Measurements from ENCODE around the gene LGSN. TPM values are rescaled to one million over a fixed set of nuclear protein-coding genes. Genes with fewer than 3 reads are reported as not detected.

The LGSN gene
- total RNA-seq, 1 experiment from 2014 or later: 10.8 TPM

- intact Hi-C loops (cut with micrococcal nuclease; ENCODE audit: unreplicated experiment): no loop called here
- CTCF ChIA-PET: no interaction called here
Observed at GRCh38 chr6:63355632-63356031, 35.8 kb upstream of the LGSN start.

DNA sequence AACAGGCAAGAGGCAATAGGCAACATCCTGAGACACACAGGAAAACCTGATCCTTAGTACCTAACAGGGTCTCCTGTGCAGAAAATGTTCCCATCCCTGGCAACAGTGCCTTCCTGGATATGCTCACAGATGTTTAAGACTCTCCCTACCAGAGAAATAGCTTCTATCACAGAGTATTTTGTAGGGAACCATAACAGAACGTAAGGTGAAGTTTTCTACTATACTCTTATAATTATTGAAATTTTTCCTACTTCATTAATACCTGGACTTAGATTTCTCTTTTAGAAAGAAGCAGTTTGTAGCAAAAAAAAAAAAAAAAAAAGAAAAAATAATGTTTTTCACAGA lies 33.5 kb upstream of the LGSN start:
- Mint-ChIP-seq H3K9me3 (ENCODE audit: unreplicated experiment) (peaks cover under 1% of the 10 kb centered on the region), H3K27me3 (ENCODE audit: insufficient read depth, unreplicated experiment) (no peaks in the 10 kb centered on the region), H3K36me3 (ENCODE audit: insufficient read depth, unreplicated experiment) (peaks cover 7% of the 10 kb centered on the region), H3K27ac (ENCODE audit: unreplicated experiment) (no peak overlapping the region), H3K4me1 (ENCODE audit: low read depth, unreplicated experiment) (peaks cover 30% of the 10 kb centered on the region), H3K4me3 (ENCODE audit: unreplicated experiment) (no peak overlapping the region)
- no TSS peak for BruUV-seq (replicated peaks)
- no peaks in the 10 kb centered on the region for H3K27me3 ChIP-seq (replicated peaks; ENCODE audit: control insufficient read depth, insufficient read depth, low read length)
- no peaks in the 10 kb centered on the region for H3K36me3 ChIP-seq (ENCODE audit: control insufficient read depth, insufficient read depth, low read length)
- peaks cover 33% of the 10 kb centered on the region for H3K4me1 ChIP-seq
- ChIA-PET CTCF (interaction anchor here (0.7 to 2.6 kb wide), 7 partner anchors 23 to 411 kb away, joined by 3 to 28 read pairs (median 7); no protein-coding TSS in a partner anchor), POLR2A (interaction anchor here (1.5 kb wide), 1 partner anchor 89 kb away, joined by 11 read pairs; no protein-coding TSS in a partner anchor)
- intact Hi-C loops (cut with micrococcal nuclease; ENCODE audit: unreplicated experiment): loop anchor here (1.0 to 5.0 kb wide), 7 partner anchors 38 to 448 kb away; no protein-coding TSS in a partner anchor
- TF ChIP-seq, protein P1, sequence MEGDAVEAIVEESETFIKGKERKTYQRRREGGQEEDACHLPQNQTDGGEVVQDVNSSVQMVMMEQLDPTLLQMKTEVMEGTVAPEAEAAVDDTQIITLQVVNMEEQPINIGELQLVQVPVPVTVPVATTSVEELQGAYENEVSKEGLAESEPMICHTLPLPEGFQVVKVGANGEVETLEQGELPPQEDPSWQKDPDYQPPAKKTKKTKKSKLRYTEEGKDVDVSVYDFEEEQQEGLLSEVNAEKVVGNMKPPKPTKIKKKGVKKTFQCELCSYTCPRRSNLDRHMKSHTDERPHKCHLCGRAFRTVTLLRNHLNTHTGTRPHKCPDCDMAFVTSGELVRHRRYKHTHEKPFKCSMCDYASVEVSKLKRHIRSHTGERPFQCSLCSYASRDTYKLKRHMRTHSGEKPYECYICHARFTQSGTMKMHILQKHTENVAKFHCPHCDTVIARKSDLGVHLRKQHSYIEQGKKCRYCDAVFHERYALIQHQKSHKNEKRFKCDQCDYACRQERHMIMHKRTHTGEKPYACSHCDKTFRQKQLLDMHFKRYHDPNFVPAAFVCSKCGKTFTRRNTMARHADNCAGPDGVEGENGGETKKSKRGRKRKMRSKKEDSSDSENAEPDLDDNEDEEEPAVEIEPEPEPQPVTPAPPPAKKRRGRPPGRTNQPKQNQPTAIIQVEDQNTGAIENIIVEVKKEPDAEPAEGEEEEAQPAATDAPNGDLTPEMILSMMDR (IDR thresholded peaks at IDR 0.05; ENCODE audit: insufficient read depth in 1 of 2, low read depth in 1 of 2, low read length in 1 of 2, severe bottlenecking in 1 of 2, unreplicated experiment in 1 of 2): no peak
- no peaks in the 10 kb centered on the region for H3K9me3 ChIP-seq
- no peak overlapping the region for H3K4me3 ChIP-seq (ENCODE audit: low read depth, low read length)
- DNase-seq: no peak

More at GRCh38 chr6:63355632-63356031, 35.8 kb upstream of the LGSN start:
- Histone ChIP-seq H3K36me3 (ENCODE audit: control insufficient read depth, insufficient read depth, low read length) (no peaks in the 10 kb centered on the region), H3K4me3 (ENCODE audit: low read depth, low read length) (no peak overlapping the region), H3K9me3 (no peaks in the 10 kb centered on the region), H3K4me1 (peaks cover 16% of the 10 kb centered on the region), H3K27me3 (replicated peaks; ENCODE audit: control insufficient read depth, insufficient read depth, low read length) (no peaks in the 10 kb centered on the region)
- POLR2A ChIA-PET: no interaction called here
- Mint-ChIP-seq H3K36me3 (ENCODE audit: insufficient read depth, unreplicated experiment) (peaks cover 26% of the 10 kb centered on the region), H3K4me3 (ENCODE audit: unreplicated experiment) (no peak overlapping the region), H3K27ac (ENCODE audit: unreplicated experiment) (no peak overlapping the region), H3K4me1 (ENCODE audit: low read depth, unreplicated experiment) (peaks cover 18% of the 10 kb centered on the region), H3K9me3 (ENCODE audit: unreplicated experiment) (peaks cover 18% of the 10 kb centered on the region), H3K27me3 (ENCODE audit: insufficient read depth, unreplicated experiment) (no peaks in the 10 kb centered on the region)
- no peak for DNase-seq
- TF ChIP-seq, protein P1 (IDR thresholded peaks at IDR 0.05; ENCODE audit: insufficient read depth in 1 of 2, low read depth in 1 of 2, low read length in 1 of 2, severe bottlenecking in 1 of 2, unreplicated experiment in 1 of 2): no peak
- no TSS peak for BruUV-seq (replicated peaks)

- ChIA-PET CTCF (interaction anchor here (0.7 to 2.6 kb wide), 8 partner anchors 24 to 450 kb away, joined by 3 to 28 read pairs (median 7); no protein-coding TSS in a partner anchor), POLR2A (interaction anchor here (1.5 kb wide), 1 partner anchor 90 kb away, joined by 11 read pairs; no protein-coding TSS in a partner anchor)
- no peaks in the 10 kb centered on the region for H3K36me3 ChIP-seq (ENCODE audit: control insufficient read depth, insufficient read depth, low read length)
- Mint-ChIP-seq H3K36me3 (ENCODE audit: insufficient read depth, unreplicated experiment) (peaks cover 12% of the 10 kb centered on the region), H3K4me3 (ENCODE audit: unreplicated experiment) (no peak overlapping the region), H3K9me3 (ENCODE audit: unreplicated experiment) (no peaks in the 10 kb centered on the region), H3K27ac (ENCODE audit: unreplicated experiment) (no peak overlapping the region), H3K27me3 (ENCODE audit: insufficient read depth, unreplicated experiment) (no peaks in the 10 kb centered on the region), H3K4me1 (ENCODE audit: low read depth, unreplicated experiment) (peaks cover 32% of the 10 kb centered on the region)
- TF ChIP-seq, protein P1 (IDR thresholded peaks at IDR 0.05; ENCODE audit: insufficient read depth in 1 of 2, low read depth in 1 of 2, low read length in 1 of 2, severe bottlenecking in 1 of 2, unreplicated experiment in 1 of 2): peak; percentile 44 to 73
- no peak overlapping the region for H3K4me3 ChIP-seq (ENCODE audit: low read depth, low read length)
- peak; percentile 50 to 62 for DNase-seq
- no peaks in the 10 kb centered on the region for H3K9me3 ChIP-seq
- no peaks in the 10 kb centered on the region for H3K27me3 ChIP-seq (replicated peaks; ENCODE audit: control insufficient read depth, insufficient read depth, low read length)
- intact Hi-C loops (cut with micrococcal nuclease; ENCODE audit: unreplicated experiment): loop anchor here (1.0 to 5.0 kb wide), 7 partner anchors 39 to 448 kb away; no protein-coding TSS in a partner anchor
- peaks cover 37% of the 10 kb centered on the region for H3K4me1 ChIP-seq
- BruUV-seq (replicated peaks): no TSS peak
Observed at GRCh38 chr6:63352544-63353285, 32.9 kb upstream of the LGSN start.
